HEK293T (cell line): Measurements from ENCODE around the gene EIF4B.

Experiments
- CTCF ChIA-PET: fragments of 350-600 bp; formaldehyde crosslinking; extraction: SDS; loops from one replicate; lab custom pipeline; 2021; ENCODE audit warnings: antibody characterized with exemption, inconsistent platforms; lab: Yijun Ruan, JAX
- POLR2A ChIA-PET: fragments of 350-600 bp; formaldehyde crosslinking; extraction: SDS; loops from one replicate; lab custom pipeline; 2020; ENCODE audit warnings: antibody characterized with exemption, inconsistent platforms; lab: Yijun Ruan, JAX
- DNase-seq: peaks from one replicate; pipeline ENCODE4 v3.0.0; 2012; ENCODE audit warnings: mixed read lengths; ENCODE audit errors: extremely low spot score
- ARNT ChIP-seq: fragments of 450-650 bp; IDR thresholded peaks from 2 replicates; pipeline ENCODE4 v1.6.1; 2017; ENCODE audit warnings: mild to moderate bottlenecking
- BHLHE40 ChIP-seq: fragments of 450-650 bp; IDR thresholded peaks from 2 replicates; pipeline ENCODE4 v1.6.1; 2016; ENCODE audit warnings: mild to moderate bottlenecking, moderate library complexity, borderline replicate concordance
- CTBP1 ChIP-seq: fragments of 450-650 bp; IDR thresholded peaks from 2 replicates; pipeline ENCODE4 v1.6.1; 2016; ENCODE audit warnings: borderline replicate concordance
- ELF4 ChIP-seq: fragments of 450-650 bp; IDR thresholded peaks from 2 replicates; pipeline ENCODE4 v1.6.1; 2017; ENCODE audit warnings: antibody characterized with exemption
- FOXA1 ChIP-seq: fragments of 450-650 bp; IDR thresholded peaks from 2 replicates; pipeline ENCODE4 v1.6.1; 2016; ENCODE audit warnings: mild to moderate bottlenecking
- FOXK2 ChIP-seq: fragments of 450-650 bp; IDR thresholded peaks from 2 replicates; pipeline ENCODE4 v1.6.1; 2016; ENCODE audit warnings: mild to moderate bottlenecking
- FOXM1 ChIP-seq: fragments of 450-650 bp; IDR thresholded peaks from 2 replicates; pipeline ENCODE4 v1.6.1; 2017; ENCODE audit warnings: mild to moderate bottlenecking, borderline replicate concordance
- HDGF ChIP-seq: fragments of 450-650 bp; IDR thresholded peaks from 2 replicates; pipeline ENCODE4 v1.6.1; 2017; ENCODE audit warnings: antibody characterized with exemption, borderline replicate concordance
- L3MBTL2 ChIP-seq: fragments of 450-650 bp; conservative IDR thresholded peaks from 2 replicates; pipeline ENCODE4 v1.6.1; 2016; ENCODE audit warnings: mild to moderate bottlenecking
- LEF1 ChIP-seq: fragments of 450-650 bp; IDR thresholded peaks from 2 replicates; pipeline ENCODE4 v1.6.1; 2017; ENCODE audit warnings: mild to moderate bottlenecking, borderline replicate concordance
- NFRKB ChIP-seq: fragments of 450-650 bp; IDR thresholded peaks from 2 replicates; pipeline ENCODE4 v1.6.1; 2016; ENCODE audit warnings: mild to moderate bottlenecking, moderate library complexity
- PKNOX1 ChIP-seq: fragments of 450-650 bp; IDR thresholded peaks from 2 replicates; pipeline ENCODE4 v1.6.1; 2016
- SP1 ChIP-seq: fragments of 450-650 bp; IDR thresholded peaks from 2 replicates; pipeline ENCODE4 v1.6.1; 2017
- SUZ12 ChIP-seq: fragments of 450-650 bp; IDR thresholded peaks from 2 replicates; pipeline ENCODE4 v1.6.1; 2016; ENCODE audit warnings: mild to moderate bottlenecking
- TARDBP ChIP-seq: fragments of 450-650 bp; IDR thresholded peaks from 2 replicates; pipeline ENCODE4 v1.6.1; 2016
- ZNF384 ChIP-seq: fragments of 450-650 bp; IDR thresholded peaks from 2 replicates; pipeline ENCODE4 v1.6.1; 2016

EIF4B gene

DNA sequence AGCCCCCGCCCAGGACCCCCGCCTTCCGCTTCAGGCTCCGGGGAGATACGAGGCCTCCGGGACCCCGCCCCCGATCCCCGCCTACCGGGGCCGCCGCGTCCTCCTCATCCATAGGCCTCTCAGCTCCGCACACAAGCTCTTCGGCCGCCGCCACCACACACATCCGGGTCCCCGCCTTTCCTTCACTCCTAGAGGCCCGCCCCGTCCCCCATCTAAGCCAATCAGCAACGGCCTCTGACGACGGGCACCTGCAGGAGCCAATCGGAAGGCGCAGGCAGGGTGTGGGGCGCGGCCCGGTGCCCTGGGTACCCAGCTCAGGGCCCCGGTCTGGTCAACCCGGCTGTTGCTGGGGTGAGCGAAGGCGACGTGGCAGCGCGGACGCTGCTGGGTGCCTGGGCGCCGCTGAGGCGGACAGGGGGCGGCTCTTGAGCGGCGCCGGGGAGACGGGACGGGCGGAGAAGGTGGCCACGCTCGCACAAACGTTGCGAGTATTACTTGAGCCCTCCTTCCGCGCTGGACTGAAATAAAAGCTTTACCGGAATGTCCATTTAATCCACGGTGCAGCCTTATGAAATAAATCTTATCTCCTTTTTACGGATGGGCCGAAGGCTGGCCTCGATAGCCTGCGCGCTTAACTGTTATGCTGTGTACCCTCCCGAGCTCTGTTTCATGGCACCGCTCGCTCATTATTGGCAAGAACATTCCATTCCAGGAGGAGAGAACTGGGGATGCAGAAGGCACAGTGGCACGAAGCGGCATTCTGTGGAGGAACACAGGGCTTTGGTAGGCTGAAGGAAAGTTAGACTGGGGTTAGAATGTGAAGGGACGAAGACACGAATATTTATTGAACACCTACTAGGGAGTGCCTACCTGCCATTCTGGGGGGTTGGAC is 73.2 kb downstream of the EIF4B start, which contains the start of gene SPRYD3:
TSS of gene SPRYD3 (minus strand) at position 165 of the 892 bp plus-strand sequence. CDS start at position 108, 57 bp downstream.
- ChIA-PET CTCF (interaction anchor here (0.6 to 1.9 kb wide), 5 partner anchors 11 to 275 kb away, joined by 3 to 18 read pairs (median 4); partner anchors contain the start of gene SOAT2), POLR2A (interaction anchor here (0.6 to 2.7 kb wide), 29 partner anchors 8 to 300 kb away, joined by 3 to 23 read pairs (median 5); partner anchors contain the start of genes AAAS, CSAD, EIF4B and ESPL1)
- TF ChIP-seq ELF4 (peak; percentile 74), PKNOX1 (peak; percentile 99), ARNT (no peak), L3MBTL2 (peak; percentile 7; the same call in 1 of the 2 replicates)

DNA sequence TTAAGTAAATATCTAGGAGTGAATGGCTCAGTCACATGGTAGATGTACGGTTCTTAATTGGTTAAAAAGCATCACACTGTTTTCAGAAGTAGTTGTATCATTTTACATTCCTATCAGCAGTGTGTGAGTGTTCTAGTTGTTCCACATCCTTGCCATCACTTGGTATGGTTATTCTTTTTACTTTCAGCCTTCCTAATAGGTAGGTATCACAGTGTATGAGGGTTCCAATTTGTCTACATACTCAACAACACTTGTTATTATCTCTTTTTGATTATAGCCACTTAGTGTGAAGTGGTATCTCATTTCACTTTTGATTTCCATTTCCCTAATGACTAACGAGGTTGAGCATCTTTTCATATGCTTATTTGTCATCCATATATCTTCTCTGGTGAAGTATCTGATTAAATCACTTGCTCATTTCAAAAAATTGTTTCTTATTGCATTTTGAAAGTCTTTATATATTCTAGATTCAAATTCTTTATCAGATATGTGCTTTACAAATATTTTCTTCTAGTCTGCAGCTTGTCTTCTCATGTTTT is 76.5 kb downstream of the EIF4B start:
- no peak for TF ChIP-seq LEF1
- ChIA-PET CTCF (interaction anchor here (0.6 to 0.8 kb wide), 2 partner anchors 17 to 542 kb away, joined by 3 read pairs; no protein-coding TSS in a partner anchor), POLR2A (no interaction called here)
- no peak for DNase-seq

More for the DNA sequence above, 73.2 kb downstream of the EIF4B start, which contains the start of gene SPRYD3:
- DNase-seq, result peak; percentile 99

DNA sequence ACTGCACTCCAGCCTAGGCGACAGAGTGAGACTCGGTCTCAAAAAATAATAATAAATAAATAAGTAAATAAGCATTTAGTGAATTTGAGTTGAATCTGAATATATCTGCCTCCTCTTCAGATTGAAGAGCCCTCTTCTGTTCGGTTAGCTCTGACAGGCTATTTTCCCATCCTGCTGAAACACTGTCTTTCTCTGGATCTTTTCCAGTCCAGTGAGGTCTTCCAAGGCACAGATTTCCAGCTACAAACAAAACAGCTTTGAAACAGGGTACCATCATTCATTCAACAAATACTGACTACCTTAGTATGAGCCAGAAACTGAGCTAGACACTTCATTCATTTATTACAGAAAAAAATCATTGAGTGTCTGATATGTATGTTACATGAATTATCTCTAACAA is 80.1 kb downstream of the EIF4B start:
- no peak for DNase-seq
- CTCF ChIA-PET, result no interaction called here
- POLR2A ChIA-PET, result interaction anchor here (1.2 kb wide), 1 partner anchor 21 kb away, joined by 3 read pairs; no protein-coding TSS in a partner anchor
- TF ChIP-seq TARDBP, result no peak
- no peak for TF ChIP-seq ARNT
- TF ChIP-seq PKNOX1, result no peak
- no peak for TF ChIP-seq FOXA1
- TF ChIP-seq SUZ12, result no peak
- TF ChIP-seq ZNF384, result no peak
- no peak for TF ChIP-seq ELF4
- no peak for TF ChIP-seq CTBP1
- no peak for TF ChIP-seq SP1
- no peak for TF ChIP-seq NFRKB
- no peak for TF ChIP-seq HDGF
- TF ChIP-seq LEF1, result no peak

DNA sequence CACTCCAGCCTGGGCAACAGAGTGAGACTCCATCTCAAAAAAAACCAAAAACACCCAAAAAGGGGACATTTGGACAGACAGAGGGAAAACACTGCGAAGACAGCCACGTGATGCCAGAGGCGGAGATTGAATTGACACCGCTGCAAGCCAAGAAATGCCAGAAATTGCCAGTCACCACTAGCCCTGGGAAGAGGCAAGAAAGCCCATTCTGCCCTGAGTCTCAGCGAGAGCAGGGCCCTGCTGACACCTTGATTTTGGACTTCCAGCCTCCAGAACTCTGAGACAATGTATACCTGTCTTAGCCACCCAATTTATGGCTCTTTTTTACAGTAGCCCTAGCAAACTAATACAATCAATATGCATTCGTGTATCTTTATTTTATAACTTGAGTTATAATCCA is 83.8 kb downstream of the EIF4B start:
- TF ChIP-seq ARNT, result no peak
- no peak for TF ChIP-seq BHLHE40
- no peak for TF ChIP-seq FOXA1
- TF ChIP-seq CTBP1, result no peak
- no peak for TF ChIP-seq NFRKB
- no peak for TF ChIP-seq ELF4
- no peak for DNase-seq
- CTCF ChIA-PET, result interaction anchor here (1.0 kb wide), 2 partner anchors 9 to 24 kb away, joined by 3 to 4 read pairs; no protein-coding TSS in a partner anchor
- POLR2A ChIA-PET, result interaction anchor here (1.1 to 1.3 kb wide), 2 partner anchors 10 to 11 kb away, joined by 3 to 9 read pairs; partner anchors contain the start of gene SPRYD3

- no peak for DNase-seq
- ChIA-PET POLR2A (interaction anchor here (1.1 to 1.3 kb wide), 2 partner anchors 9 to 11 kb away, joined by 3 to 9 read pairs; partner anchors contain the start of gene SPRYD3), CTCF (interaction anchor here (1.0 kb wide), 2 partner anchors 10 to 25 kb away, joined by 3 to 4 read pairs; no protein-coding TSS in a partner anchor)
- TF ChIP-seq FOXK2 (no peak), FOXM1 (no peak), ZNF384 (no peak), L3MBTL2 (no peak), SUZ12 (no peak), PKNOX1 (no peak), SP1 (no peak), LEF1 (no peak), CTBP1 (no peak), NFRKB (no peak), ARNT (no peak), FOXA1 (no peak), BHLHE40 (no peak), ELF4 (no peak)
Measured at GRCh38 chr12:53090554-53090953, 84.3 kb downstream of the EIF4B start.

GRCh38 chr12:53091756-53092155 is 85.5 kb downstream of the EIF4B start:
- CTCF ChIA-PET, result interaction anchor here (1.1 kb wide), 1 partner anchor 26 kb away, joined by 3 read pairs; no protein-coding TSS in a partner anchor
- no peak for TF ChIP-seq ELF4
- no peak for TF ChIP-seq TARDBP
- TF ChIP-seq FOXM1, result no peak
- no peak for TF ChIP-seq PKNOX1
- no peak for TF ChIP-seq LEF1
- TF ChIP-seq CTBP1, result no peak
- TF ChIP-seq FOXK2, result no peak
- no peak for TF ChIP-seq BHLHE40
- no peak for TF ChIP-seq ARNT
- no peak for TF ChIP-seq ZNF384
- no peak for TF ChIP-seq FOXA1
- no peak for TF ChIP-seq SUZ12
- TF ChIP-seq L3MBTL2, result no peak
- no peak for TF ChIP-seq NFRKB
- TF ChIP-seq HDGF, result no peak
- no peak for TF ChIP-seq SP1
- no peak for DNase-seq
- POLR2A ChIA-PET, result interaction anchor here (1.2 kb wide), 1 partner anchor 12 kb away, joined by 7 read pairs; the partner anchor contains the start of gene SPRYD3
